Measurements from ENCODE around the gene SRD5A3.
A peak's percentile ranks its signal among the peaks of the same experiment; 100 is the strongest.

Gene SRD5A3

DNA sequence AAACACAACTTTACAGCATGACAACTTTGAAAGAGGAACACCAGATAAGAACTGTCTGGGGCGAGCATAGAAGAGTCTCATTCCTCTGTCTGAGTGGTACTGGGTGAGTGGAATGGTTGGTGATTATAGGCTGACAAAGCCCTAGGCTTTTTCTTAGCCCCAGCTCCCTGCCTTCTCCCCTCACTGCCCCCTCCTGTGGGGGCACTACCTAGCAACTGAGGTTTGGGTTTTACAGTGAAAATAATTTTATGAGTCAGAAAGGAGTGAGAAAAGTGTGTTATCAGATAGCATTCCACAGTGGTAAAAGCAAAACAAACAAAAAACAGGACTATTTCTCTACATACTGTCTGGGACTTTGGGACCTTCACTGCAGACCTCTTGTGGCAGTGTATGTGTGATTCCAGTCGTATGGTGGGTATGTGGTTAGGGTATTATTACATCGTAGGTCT, 39.2 kb downstream of the SRD5A3 start:
- DNase-seq (ENCODE audit: low read depth) = no peak
- TF ChIP-seq, protein P1, sequence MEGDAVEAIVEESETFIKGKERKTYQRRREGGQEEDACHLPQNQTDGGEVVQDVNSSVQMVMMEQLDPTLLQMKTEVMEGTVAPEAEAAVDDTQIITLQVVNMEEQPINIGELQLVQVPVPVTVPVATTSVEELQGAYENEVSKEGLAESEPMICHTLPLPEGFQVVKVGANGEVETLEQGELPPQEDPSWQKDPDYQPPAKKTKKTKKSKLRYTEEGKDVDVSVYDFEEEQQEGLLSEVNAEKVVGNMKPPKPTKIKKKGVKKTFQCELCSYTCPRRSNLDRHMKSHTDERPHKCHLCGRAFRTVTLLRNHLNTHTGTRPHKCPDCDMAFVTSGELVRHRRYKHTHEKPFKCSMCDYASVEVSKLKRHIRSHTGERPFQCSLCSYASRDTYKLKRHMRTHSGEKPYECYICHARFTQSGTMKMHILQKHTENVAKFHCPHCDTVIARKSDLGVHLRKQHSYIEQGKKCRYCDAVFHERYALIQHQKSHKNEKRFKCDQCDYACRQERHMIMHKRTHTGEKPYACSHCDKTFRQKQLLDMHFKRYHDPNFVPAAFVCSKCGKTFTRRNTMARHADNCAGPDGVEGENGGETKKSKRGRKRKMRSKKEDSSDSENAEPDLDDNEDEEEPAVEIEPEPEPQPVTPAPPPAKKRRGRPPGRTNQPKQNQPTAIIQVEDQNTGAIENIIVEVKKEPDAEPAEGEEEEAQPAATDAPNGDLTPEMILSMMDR (IDR thresholded peaks at IDR 0.05; ENCODE audit: insufficient read depth, low read depth, low read length, missing control alignments) = no peak
- no peak overlapping the region for H3K4me3 ChIP-seq (ENCODE audit: low read length)

DNA sequence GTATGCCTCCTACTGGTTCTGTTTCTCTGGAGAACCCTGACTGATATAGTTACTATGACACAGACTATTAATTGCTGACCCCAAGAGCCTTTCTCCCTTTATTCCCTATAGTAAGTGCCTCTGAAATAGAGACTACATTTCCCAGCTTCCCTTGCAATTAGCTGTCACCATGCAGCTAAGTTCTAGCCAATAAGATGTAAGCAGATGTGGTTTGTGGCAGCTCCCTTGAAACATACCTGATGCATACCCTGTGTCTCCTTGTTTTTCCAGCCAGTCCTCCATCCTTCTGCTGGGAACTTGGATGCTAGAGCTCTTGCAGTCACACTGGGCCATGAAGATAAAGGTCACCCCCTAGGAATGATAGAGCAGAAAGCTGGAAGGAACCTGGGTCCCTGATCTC, 40.0 kb downstream of the SRD5A3 start:
- H3K4me3 ChIP-seq (ENCODE audit: low read length) = no peak overlapping the region
- TF ChIP-seq, protein P1 (IDR thresholded peaks at IDR 0.05; ENCODE audit: insufficient read depth, low read depth, low read length, missing control alignments) = no peak
- DNase-seq (ENCODE audit: low read depth) = peak; percentile 51

DNA sequence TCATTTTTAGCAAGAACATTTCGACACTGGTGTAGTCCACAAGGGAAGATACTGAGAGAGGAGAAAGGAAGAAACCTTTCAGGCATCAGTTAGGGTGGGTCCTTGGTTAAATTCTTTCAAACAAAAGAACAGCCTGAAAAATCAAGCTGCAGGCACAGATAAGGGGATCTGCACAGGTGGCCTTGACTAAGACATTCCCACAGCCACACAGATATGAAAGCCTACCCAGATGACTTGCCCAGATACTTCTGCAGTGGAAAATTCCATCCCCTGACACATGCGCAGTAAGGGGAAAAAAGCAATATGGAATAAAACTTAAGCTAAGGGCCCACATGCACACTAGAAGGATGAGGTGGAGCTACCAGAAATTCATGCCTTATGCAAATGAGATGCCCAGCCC, 40.8 kb downstream of the SRD5A3 start:
- no peak overlapping the region for H3K4me3 ChIP-seq (ENCODE audit: low read length)
- DNase-seq (ENCODE audit: low read depth) = no peak
- TF ChIP-seq, protein P1 (IDR thresholded peaks at IDR 0.05; ENCODE audit: insufficient read depth, low read depth, low read length, missing control alignments) = no peak

DNA sequence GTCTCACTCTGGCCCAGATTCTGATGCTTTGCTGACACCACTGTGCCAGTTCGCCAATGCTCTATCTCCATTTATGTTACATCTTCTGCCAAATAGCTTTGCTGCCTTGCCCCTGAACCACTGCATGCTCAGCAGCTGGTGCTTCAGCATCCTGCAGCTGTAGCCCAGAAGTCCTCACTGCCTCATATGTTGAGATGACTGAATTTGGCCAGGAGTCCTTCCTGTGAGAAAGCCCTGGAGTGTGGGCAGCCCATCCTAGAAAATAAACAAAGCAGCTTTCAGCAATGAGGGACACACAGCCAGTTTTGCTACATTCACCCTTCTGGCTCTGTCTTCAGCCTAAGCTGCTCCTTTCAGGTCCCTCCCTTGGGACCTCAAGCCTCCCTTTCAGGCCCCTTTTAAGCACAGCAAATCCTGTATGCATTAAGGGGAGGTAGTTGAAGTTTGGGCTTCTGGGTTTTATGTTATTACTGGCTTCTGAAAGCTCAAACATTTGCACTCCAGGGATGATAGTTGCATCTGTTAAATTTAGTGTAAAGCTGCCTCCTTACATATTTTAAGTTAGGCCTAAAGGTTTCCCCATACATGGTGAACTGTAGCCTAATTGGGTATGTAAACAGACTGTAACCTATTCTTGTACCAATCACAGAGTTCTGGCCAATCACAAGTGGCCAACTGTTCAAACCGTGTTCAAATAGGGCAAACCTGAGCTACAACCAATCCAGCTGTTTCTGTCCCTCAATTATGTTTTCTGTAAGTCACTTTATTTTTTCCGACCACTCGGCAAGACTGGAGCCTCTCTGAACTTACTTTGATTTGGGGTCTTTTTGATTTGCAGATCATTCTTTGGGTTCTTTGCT, 47.6 kb downstream of the SRD5A3 start:
- H3K4me3 ChIP-seq (ENCODE audit: low read length) = no peak overlapping the region
- peak; percentile 32 for DNase-seq (ENCODE audit: low read depth)
- TF ChIP-seq, protein P1 (IDR thresholded peaks at IDR 0.05; ENCODE audit: insufficient read depth, low read depth, low read length, missing control alignments) = no peak

DNA sequence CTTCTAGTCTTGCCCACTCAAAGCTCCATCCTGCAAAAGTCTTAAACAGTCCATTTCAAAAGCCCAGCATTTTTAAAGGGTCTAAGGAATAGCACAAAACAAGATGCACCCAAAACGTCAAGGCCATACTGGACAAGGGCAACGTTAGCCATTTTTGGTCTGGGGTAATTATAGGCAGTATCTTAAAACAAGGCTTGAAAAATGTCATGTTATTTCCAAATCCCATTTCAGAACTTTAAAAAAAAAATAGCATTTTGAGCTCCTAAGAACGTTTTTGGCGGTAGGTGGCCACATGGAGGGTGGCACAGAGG, 49.1 kb downstream of the SRD5A3 start:
- DNase-seq (ENCODE audit: low read depth) = no peak
- H3K4me3 ChIP-seq (ENCODE audit: low read length) = peak overlapping the region; percentile 66
- TF ChIP-seq, protein P1 (IDR thresholded peaks at IDR 0.05; ENCODE audit: insufficient read depth, low read depth, low read length, missing control alignments) = no peak

DNA sequence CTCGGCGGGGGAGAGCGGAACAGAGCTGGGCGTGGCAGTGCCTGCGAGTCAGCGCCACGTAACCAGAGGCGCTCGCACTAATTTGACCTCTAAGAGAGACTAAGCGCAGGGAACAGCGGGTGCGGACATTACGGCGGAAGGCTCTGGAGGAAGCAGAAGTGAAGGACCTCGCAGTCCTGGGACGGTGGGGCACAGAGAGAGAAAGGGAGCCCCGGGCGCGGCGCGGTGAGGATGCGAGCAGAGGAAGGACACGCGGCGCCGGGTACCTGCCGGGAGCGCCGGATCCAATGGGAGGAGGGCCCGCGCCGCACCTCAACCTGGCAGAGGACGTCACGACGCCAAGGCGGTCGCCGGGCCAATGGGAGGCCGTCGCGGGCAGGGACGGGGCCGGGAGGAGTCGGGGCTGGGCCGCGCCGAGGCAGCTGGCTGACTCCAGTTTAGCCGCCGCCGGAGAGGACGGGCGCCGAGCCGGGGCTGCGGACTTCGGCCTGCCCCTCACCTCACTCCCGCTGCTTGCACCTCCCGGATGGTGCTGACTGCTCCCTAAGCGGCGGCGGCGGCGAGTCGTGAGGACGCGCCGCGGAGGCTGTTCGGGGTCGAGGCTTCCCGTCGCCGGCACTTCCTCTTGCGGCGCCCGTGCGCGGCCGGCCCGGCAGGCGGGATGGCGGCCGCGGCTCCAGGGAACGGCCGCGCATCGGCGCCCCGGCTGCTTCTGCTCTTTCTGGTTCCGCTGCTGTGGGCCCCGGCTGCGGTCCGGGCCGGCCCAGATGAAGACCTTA, 49.7 kb downstream of the SRD5A3 start, which contains the start of gene TMEM165:
TSS of gene TMEM165 (plus strand) at position 429 of the 779 bp plus-strand sequence. CDS start at position 662, 233 bp downstream.
- H3K4me3 ChIP-seq (ENCODE audit: low read length) = peak within 1 kb of the TSS; percentile 82
- TF ChIP-seq, protein P1 (IDR thresholded peaks at IDR 0.05; ENCODE audit: insufficient read depth, low read depth, low read length, missing control alignments) = no peak
- DNase-seq (ENCODE audit: low read depth) = peak; percentile 96

Data from epithelial cell of esophagus (primary cell).